HCT116 (cell line): ENCODE data around the gene HIVEP3. TPM values are rescaled to one million over a fixed set of nuclear protein-coding genes. Genes with fewer than 3 reads are reported as not detected.

Experiments
- ATAC-seq: fragments of 200-7000 bp; cut with Tn5 transposase; 2 replicates; pipeline ENCODE4 v1.9.1; 2020; ENCODE audit warnings: mild to moderate bottlenecking, moderate library complexity
- BruUV-seq: library from RNA; stranded (reverse); fragments of 400-500 nt; replicated peaks from 2 replicates; lab custom pipeline; 2021; lab: Mats Ljungman, UMichigan
- CTCF ChIA-PET: fragments of 300-600 bp; sonication (Branson Sonifier 250); formaldehyde crosslinking; loops from one replicate; lab custom pipeline; 2021; ENCODE audit warnings: antibody characterized with exemption; lab: Charles Lee
- POLR2A ChIA-PET: fragments of 300-600, 350-600 bp; sonication (Branson Sonifier 250); formaldehyde crosslinking; loops from one replicate; lab custom pipeline; 2021; ENCODE audit warnings: antibody characterized with exemption; lab: Charles Lee
- RAD21 ChIA-PET, 2 experiments: fragments of 300-600 bp; sonication (Branson Sonifier 250); formaldehyde crosslinking; loops; one replicate each; lab custom pipeline; 2023; ENCODE audit warnings: low total read pairs in 2 of 2; ENCODE audit not compliant: uncharacterized antibody in 2 of 2, unreplicated experiment in 2 of 2, low non-redundant PET in 1 of 2; lab: Charles Lee
- DNase-seq: peaks from one replicate; pipeline ENCODE4 v3.0.0-alpha.2; 2010; ENCODE audit warnings: low read depth, low spot score
- H2AFZ ChIP-seq: fragments of 200-600 bp; shearing (Covaris generic), sonication (generic); 2 replicates; pipeline ENCODE4 v1.6.1; 2017; ENCODE audit warnings: low read depth, mixed run types, mixed read lengths, antibody characterized with exemption, low read length; ENCODE audit not compliant: poor library complexity, severe bottlenecking
- H3K27ac ChIP-seq: 2 replicates; pipeline ENCODE4 v1.5.1; 2012; ENCODE audit warnings: low read depth, low read length
- H3K27me3 ChIP-seq: fragments of 200-600 bp; sonication (generic); 2 replicates; pipeline ENCODE4 v1.6.1; 2016; ENCODE audit warnings: mixed run types, low read length, mixed read lengths; ENCODE audit not compliant: insufficient read depth
- H3K36me3 ChIP-seq, 2 experiments: fragments of 200-500 bp in 1 of 2; fragments of 200-600 bp in 1 of 2; sonication (Bioruptor generic) in 1 of 2; sonication (generic) in 1 of 2; 2 replicates each; pipeline versions ENCODE4 v1.5.1 to v1.6.1; 2014 to 2016; ENCODE audit warnings: low read length in 2 of 2, inconsistent platforms in 1 of 2, mixed read lengths in 1 of 2, mixed run types in 1 of 2; ENCODE audit not compliant: insufficient read depth in 2 of 2, control insufficient read depth in 1 of 2
- H3K4me1 ChIP-seq, 2 experiments: fragments of 200-600 bp in 1 of 2; sonication (generic) in 1 of 2; 2 replicates each; pipeline versions ENCODE4 v1.5.1 to v1.6.1; 2012 to 2017; ENCODE audit warnings: low read length in 2 of 2, inconsistent platforms in 1 of 2, mild to moderate bottlenecking in 1 of 2, mixed read lengths in 1 of 2, mixed run types in 1 of 2, moderate library complexity in 1 of 2; ENCODE audit not compliant: insufficient read depth in 2 of 2, control insufficient read depth in 1 of 2
- H3K4me2 ChIP-seq: fragments of 200-600 bp; sonication (generic); 2 replicates; pipeline ENCODE4 v1.6.1; 2017; ENCODE audit warnings: mixed run types, low read length, mixed read lengths
- H3K4me3 ChIP-seq, 2 experiments: fragments of 200-600 bp in 1 of 2; sonication (generic) in 1 of 2; replicated peaks in 1 of 2; 2 replicates each; pipeline ENCODE4 v1.5.1; 2011 to 2016; ENCODE audit warnings: low read length in 2 of 2, control low read depth in 1 of 2, low read depth in 1 of 2, mild to moderate bottlenecking in 1 of 2, mixed read lengths in 1 of 2, mixed run types in 1 of 2
- H3K79me2 ChIP-seq: fragments of 200-600 bp; sonication (generic); 2 replicates; pipeline ENCODE4 v1.6.1; 2017; ENCODE audit warnings: mild to moderate bottlenecking, mixed run types, low read length, moderate library complexity, mixed read lengths; ENCODE audit not compliant: insufficient read depth
- H3K9ac ChIP-seq: fragments of 200-600 bp; sonication (generic); 2 replicates; pipeline ENCODE4 v1.6.1; 2016; ENCODE audit warnings: low read length, mixed read lengths
- H3K9me2 ChIP-seq: fragments of 200-600 bp; sonication (generic), shearing (Covaris generic); 2 replicates; pipeline ENCODE4 v1.6.1; 2017; ENCODE audit warnings: mixed run types, mild to moderate bottlenecking, moderate library complexity; ENCODE audit not compliant: insufficient read depth
- H3K9me3 ChIP-seq, 2 experiments: fragments of 200-500 bp in 1 of 2; fragments of 200-600 bp in 1 of 2; sonication (Bioruptor generic) in 1 of 2; sonication (generic) in 1 of 2; 2 replicates each; pipeline ENCODE4 v1.6.1; 2014 to 2017; ENCODE audit warnings: low read length in 2 of 2, mixed read lengths in 2 of 2, inconsistent platforms in 1 of 2, low read depth in 1 of 2, mild to moderate bottlenecking in 1 of 2, mixed run types in 1 of 2, moderate library complexity in 1 of 2; ENCODE audit not compliant: control insufficient read depth in 1 of 2, insufficient read depth in 1 of 2
- H4K20me1 ChIP-seq: fragments of 200-600 bp; sonication (generic), shearing (Covaris generic); 2 replicates; pipeline ENCODE4 v1.6.1; 2017; ENCODE audit warnings: mixed run types, mild to moderate bottlenecking, moderate library complexity; ENCODE audit not compliant: insufficient read depth
- ATF3 ChIP-seq: IDR thresholded peaks from 2 replicates; pipeline ENCODE4 v1.6.1; 2012
- CEBPB ChIP-seq: IDR thresholded peaks from 2 replicates; pipeline ENCODE4 v1.6.1; 2012; ENCODE audit warnings: low read depth
- EGR1 ChIP-seq: IDR thresholded peaks from 2 replicates; pipeline ENCODE4 v1.6.1; 2012; ENCODE audit warnings: low read depth
- EZH2 ChIP-seq: fragments of 200-600 bp; sonication (generic); IDR thresholded peaks from 2 replicates; pipeline ENCODE4 v1.6.1; 2017; ENCODE audit warnings: antibody characterized with exemption, mixed run types
- EZH2phosphoT487 ChIP-seq: fragments of 200-600 bp; IDR thresholded peaks from 2 replicates; pipeline ENCODE4 v1.6.1; 2018; ENCODE audit warnings: antibody characterized with exemption, borderline replicate concordance
- POLR2AphosphoS5 ChIP-seq: IDR thresholded peaks from 2 replicates; pipeline ENCODE4 v1.6.1; 2011; ENCODE audit warnings: mild to moderate bottlenecking, low read depth, low read length, moderate library complexity
- RAD21 ChIP-seq: IDR thresholded peaks from 2 replicates; pipeline ENCODE4 v1.6.1; 2012; ENCODE audit warnings: low read depth, mild to moderate bottlenecking
- REST ChIP-seq: IDR thresholded peaks from 2 replicates; pipeline ENCODE4 v1.6.1; 2012; ENCODE audit warnings: low read depth
- SIN3A ChIP-seq: IDR thresholded peaks from 2 replicates; pipeline ENCODE4 v1.6.1; 2012; ENCODE audit warnings: low read depth
- TCF7L2 ChIP-seq: IDR thresholded peaks from 2 replicates; pipeline ENCODE4 v1.7.0; 2011; ENCODE audit warnings: borderline replicate concordance, inconsistent platforms; ENCODE audit not compliant: insufficient read depth, insufficient read length; ENCODE audit errors: extremely low read depth
- YY1 ChIP-seq: IDR thresholded peaks from 2 replicates; pipeline ENCODE4 v1.6.1; 2011; ENCODE audit warnings: low read length, low read depth, moderate library complexity, mild to moderate bottlenecking; ENCODE audit not compliant: insufficient replicate concordance; ENCODE audit errors: extremely low read depth
- ZBTB33 ChIP-seq: IDR thresholded peaks from 2 replicates; pipeline ENCODE4 v1.6.1; 2011; ENCODE audit warnings: mild to moderate bottlenecking, low read length, moderate library complexity; ENCODE audit not compliant: insufficient replicate concordance; ENCODE audit errors: extremely low read depth
- intact Hi-C: fragments of 100-400 bp; cut with micrococcal nuclease; formaldehyde crosslinking; loops from 2 replicates; pipeline ENCODE4 v1.10.0; 2022
- total RNA-seq: library from RNA; stranded (reverse); gene quantifications from one replicate; pipeline ENCODE4 v1.2.1, GENCODE V29; 2021; ENCODE audit not compliant: unreplicated experiment

The HIVEP3 gene
- total RNA-seq, 1 experiment from 2014 or later = 7.1 TPM

- Histone ChIP-seq H3K27ac (no peak overlapping the region), H3K4me1 (peaks cover 27 to 34% of the 10 kb centered on the region in 2 experiments), H3K9ac (no peak overlapping the region), H4K20me1 (no peaks in the 10 kb centered on the region), H3K9me2 (no peaks in the 10 kb centered on the region), H3K4me3 (no peak overlapping the region), H3K4me2 (peak overlapping the region; percentile 47), H3K27me3 (no peaks in the 10 kb centered on the region), H3K79me2 (no peaks in the 10 kb centered on the region), H2AFZ (no peak overlapping the region), H3K36me3 (no peaks in the 10 kb centered on the region), H3K9me3 (no peaks in the 10 kb centered on the region)
- ChIA-PET RAD21 (no interaction called here), CTCF (interaction anchor here (0.6 to 3.1 kb wide), 14 partner anchors 9 to 658 kb away, joined by 3 to 15 read pairs (median 4); partner anchors contain the start of gene EDN2), POLR2A (no interaction called here)
- ATAC-seq (peak; percentile 18), DNase-seq (no peak)
- intact Hi-C loops = loop anchor here (1.0 kb wide), 1 partner anchor 280 kb away; no protein-coding TSS in a partner anchor
- TF ChIP-seq EZH2 (no peak), CEBPB (no peak), RAD21 (no peak), EZH2phosphoT487 (no peak), SIN3A (no peak), ATF3 (no peak), REST (no peak), TCF7L2 (no peak), ZBTB33 (no peak), EGR1 (no peak), POLR2AphosphoS5 (no peak), YY1 (no peak)
- no TSS peak for BruUV-seq
Observed at GRCh38 chr1:41515778-41516167, 402.9 kb downstream of the HIVEP3 start.
